ENCODE data around the gene SHMT1. TPM values are rescaled to one million over a fixed set of nuclear protein-coding genes. Genes with fewer than 3 reads are reported as not detected.
A peak's percentile ranks its signal among the peaks of the same experiment; 100 is the strongest.
"Not testable (repeated sequence)": the region's sequence is repeated elsewhere in the genome, so short reads cannot be mapped to it uniquely, and the experiment has no call there.

Gene SHMT1
- total RNA-seq (1 to 10 TPM; 5.6 to 7.1 TPM), total RNA-seq (1.0 to 73.9 (median 16.1) reads per million in 172 experiments)
- polyA plus RNA-seq (2013, experiment 1 of 2) = 12.9 TPM
- polyA plus RNA-seq (2013, experiment 2 of 2) = 9.2 TPM

- Histone ChIP-seq H3K4me3 (ENCODE audit: low read length) (peak within 1 kb of the TSS; percentile 69), H3K36me3 (ENCODE audit: insufficient read depth, low read length) (no peaks in the 10 kb centered on the region), H3K27me3 (ENCODE audit: control insufficient read depth in 1 of 2, insufficient read depth in 2 of 2, low read length in 2 of 2) (no peaks in the 10 kb centered on the region), H3K27ac (ENCODE audit: low read depth in 1 of 2, low read length in 2 of 2) (peak within 1 kb of the TSS in 1 of 2 donors; percentile 23), H3K4me1 (ENCODE audit: insufficient read depth, low read length) (peaks cover 16% of the 10 kb centered on the region), H3K9me3 (ENCODE audit: control insufficient read depth in 1 of 2, insufficient read depth in 1 of 2, low read length in 2 of 2) (no peaks in the 10 kb centered on the region)
- Mint-ChIP-seq H3K27me3 (no peaks in the 10 kb centered on the region), H3K27ac (peak within 1 kb of the TSS; percentile 79), H3K4me1 (ENCODE audit: low read depth) (peaks cover 18% of the 10 kb centered on the region), H3K4me3 (peak within 1 kb of the TSS; percentile 97), H3K36me3 (ENCODE audit: low read depth) (no peaks in the 10 kb centered on the region), H3K9me3 (no peaks in the 10 kb centered on the region)
- intact Hi-C loops (cut with DNase I, micrococcal nuclease) = loop anchor here in 1 of 2 experiments (1.0 to 2.0 kb wide), 2 partner anchors 48 to 103 kb away; partner anchors contain the start of genes MIEF2 and SMCR8
- DNase-seq (peak; percentile 77 to 95 (median 88)), ATAC-seq (ENCODE audit: poor library complexity) (peak; percentile 100)
- no peak for TF ChIP-seq CTCF (IDR thresholded peaks at IDR 0.05)
- ChIA-PET CTCF (interaction anchor here (0.9 to 1.2 kb wide), 2 partner anchors 11 to 43 kb away, joined by 3 read pairs; no protein-coding TSS in a partner anchor), POLR2A (interaction anchor here (0.6 to 2.2 kb wide), 4 partner anchors 31 to 890 kb away, joined by 3 to 8 read pairs (median 3); partner anchors contain the start of genes SMCR8 and TOP3A)
Observed at GRCh38 chr17:18363101-18364049, at the start of gene SHMT1. SHMT1 (minus strand) TSS chr17:18363550; CDS start chr17:18355981, 7,569 bp downstream.

GRCh38 chr17:18412001-18412538, 48.7 kb upstream of the SHMT1 start:
- H3K27ac ChIP-seq (ENCODE audit: low read depth in 1 of 2, low read length in 2 of 2); H3K27me3 ChIP-seq (ENCODE audit: control insufficient read depth in 1 of 2, insufficient read depth in 2 of 2, low read length in 2 of 2); H3K36me3 Mint-ChIP-seq (ENCODE audit: low read depth); H3K27ac Mint-ChIP-seq; H3K9me3 Mint-ChIP-seq; H3K9me3 ChIP-seq (ENCODE audit: control insufficient read depth in 1 of 2, insufficient read depth in 1 of 2, low read length in 2 of 2); POLR2A ChIA-PET; H3K36me3 ChIP-seq (ENCODE audit: insufficient read depth, low read length); H3K4me1 ChIP-seq (ENCODE audit: insufficient read depth, low read length); CTCF ChIA-PET; intact Hi-C loops (cut with DNase I, micrococcal nuclease); H3K27me3 Mint-ChIP-seq: not testable (repeated sequence)
- peak in 1 of 14 experiments; percentile 35 for DNase-seq
- Mint-ChIP-seq H3K4me3 (peak overlapping the region; percentile 87), H3K4me1 (ENCODE audit: low read depth) (peaks cover 32% of the 10 kb centered on the region)
- peak; percentile 93 for ATAC-seq (ENCODE audit: poor library complexity)
- peak overlapping the region; percentile 57 for H3K4me3 ChIP-seq (ENCODE audit: low read length)

- peak overlapping the region in 1 of 2 donors; percentile 35 for H3K27ac ChIP-seq (ENCODE audit: low read depth in 1 of 2, low read length in 2 of 2)
- H3K36me3 Mint-ChIP-seq (ENCODE audit: low read depth); H3K27me3 Mint-ChIP-seq; H3K4me1 ChIP-seq (ENCODE audit: insufficient read depth, low read length); H3K9me3 ChIP-seq (ENCODE audit: control insufficient read depth in 1 of 2, insufficient read depth in 1 of 2, low read length in 2 of 2); H3K9me3 Mint-ChIP-seq; H3K27me3 ChIP-seq (ENCODE audit: control insufficient read depth in 1 of 2, insufficient read depth in 2 of 2, low read length in 2 of 2); H3K36me3 ChIP-seq (ENCODE audit: insufficient read depth, low read length); intact Hi-C loops (cut with DNase I, micrococcal nuclease); CTCF ChIA-PET; POLR2A ChIA-PET: not testable (repeated sequence)
- Mint-ChIP-seq H3K27ac (peak overlapping the region; percentile 58), H3K4me3 (peak overlapping the region; percentile 87), H3K4me1 (ENCODE audit: low read depth) (peaks cover 32% of the 10 kb centered on the region)
- ATAC-seq (ENCODE audit: poor library complexity) = peak; percentile 45
- peak in 10 of 14 experiments; percentile 2 to 36 (median 16) for DNase-seq
- H3K4me3 ChIP-seq (ENCODE audit: low read length) = peak overlapping the region; percentile 57
Observed at GRCh38 chr17:18411377-18411864, 48.1 kb upstream of the SHMT1 start.

- H3K4me1 ChIP-seq (ENCODE audit: insufficient read depth, low read length); H3K4me3 ChIP-seq (ENCODE audit: low read length); DNase-seq; CTCF ChIA-PET; ATAC-seq (ENCODE audit: poor library complexity); H3K27ac ChIP-seq (ENCODE audit: low read depth in 1 of 2, low read length in 2 of 2); H3K27me3 ChIP-seq (ENCODE audit: control insufficient read depth in 1 of 2, insufficient read depth in 2 of 2, low read length in 2 of 2); H3K9me3 ChIP-seq (ENCODE audit: control insufficient read depth in 1 of 2, insufficient read depth in 1 of 2, low read length in 2 of 2); intact Hi-C loops (cut with DNase I, micrococcal nuclease); H3K36me3 ChIP-seq (ENCODE audit: insufficient read depth, low read length); H3K36me3 Mint-ChIP-seq (ENCODE audit: low read depth); POLR2A ChIA-PET; H3K9me3 Mint-ChIP-seq; H3K27me3 Mint-ChIP-seq: not testable (repeated sequence)
- Mint-ChIP-seq H3K4me3 (peak overlapping the region; percentile 77), H3K4me1 (ENCODE audit: low read depth) (peaks cover 32% of the 10 kb centered on the region), H3K27ac (peak overlapping the region; percentile 36)
Observed at GRCh38 chr17:18410736-18411135, 47.4 kb upstream of the SHMT1 start.

GRCh38 chr17:18409321-18409720, 46.0 kb upstream of the SHMT1 start:
- POLR2A ChIA-PET; H3K36me3 ChIP-seq (ENCODE audit: insufficient read depth, low read length); H3K36me3 Mint-ChIP-seq (ENCODE audit: low read depth); H3K9me3 ChIP-seq (ENCODE audit: control insufficient read depth in 1 of 2, insufficient read depth in 1 of 2, low read length in 2 of 2); H3K4me1 ChIP-seq (ENCODE audit: insufficient read depth, low read length); H3K4me3 ChIP-seq (ENCODE audit: low read length); H3K9me3 Mint-ChIP-seq; H3K27me3 Mint-ChIP-seq; DNase-seq; ATAC-seq (ENCODE audit: poor library complexity); intact Hi-C loops (cut with DNase I, micrococcal nuclease); CTCF ChIA-PET; H3K27me3 ChIP-seq (ENCODE audit: control insufficient read depth in 1 of 2, insufficient read depth in 2 of 2, low read length in 2 of 2); H3K27ac ChIP-seq (ENCODE audit: low read depth in 1 of 2, low read length in 2 of 2): not testable (repeated sequence)
- Mint-ChIP-seq H3K4me1 (ENCODE audit: low read depth) (peaks cover 32% of the 10 kb centered on the region), H3K4me3 (peak overlapping the region; percentile 68), H3K27ac (peak overlapping the region; percentile 48)

GRCh38 chr17:18408906-18409305, 45.6 kb upstream of the SHMT1 start:
- H3K36me3 Mint-ChIP-seq (ENCODE audit: low read depth); H3K27me3 ChIP-seq (ENCODE audit: control insufficient read depth in 1 of 2, insufficient read depth in 2 of 2, low read length in 2 of 2); H3K27me3 Mint-ChIP-seq; ATAC-seq (ENCODE audit: poor library complexity); H3K27ac ChIP-seq (ENCODE audit: low read depth in 1 of 2, low read length in 2 of 2); intact Hi-C loops (cut with DNase I, micrococcal nuclease); H3K4me1 ChIP-seq (ENCODE audit: insufficient read depth, low read length); POLR2A ChIA-PET; H3K9me3 ChIP-seq (ENCODE audit: control insufficient read depth in 1 of 2, insufficient read depth in 1 of 2, low read length in 2 of 2); CTCF ChIA-PET; H3K9me3 Mint-ChIP-seq; H3K36me3 ChIP-seq (ENCODE audit: insufficient read depth, low read length); H3K4me3 ChIP-seq (ENCODE audit: low read length): not testable (repeated sequence)
- peak in 4 of 14 experiments; percentile 3 to 23 (median 16) for DNase-seq
- H3K4me3 Mint-ChIP-seq = peak overlapping the region; percentile 68
- peaks cover 32% of the 10 kb centered on the region for H3K4me1 Mint-ChIP-seq (ENCODE audit: low read depth)
- H3K27ac Mint-ChIP-seq = peak overlapping the region; percentile 48

Measured in CD4-positive, alpha-beta T cell (primary cell).